ENCODE results near the gene BCAS1.

DNA sequence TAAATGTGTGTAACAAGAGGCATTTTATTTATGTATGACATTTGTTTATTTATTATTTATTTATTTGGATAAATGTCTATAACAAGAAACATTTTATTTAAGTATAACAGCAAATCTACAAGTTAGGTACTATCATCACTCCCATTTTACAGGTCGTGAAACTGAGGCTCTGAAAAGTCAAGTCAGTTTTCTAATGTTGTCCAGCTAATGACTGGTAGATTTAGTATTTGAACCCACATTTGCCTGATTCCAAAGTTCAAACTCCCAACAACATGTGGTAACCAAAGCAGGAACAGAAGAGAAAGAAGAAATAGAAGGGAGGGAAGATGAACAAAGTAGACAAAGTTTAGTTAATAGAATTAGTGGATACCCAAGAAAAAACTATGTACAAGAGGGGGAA is 32.9 kb downstream of the BCAS1 start:
- TF ChIP-seq, protein P1, sequence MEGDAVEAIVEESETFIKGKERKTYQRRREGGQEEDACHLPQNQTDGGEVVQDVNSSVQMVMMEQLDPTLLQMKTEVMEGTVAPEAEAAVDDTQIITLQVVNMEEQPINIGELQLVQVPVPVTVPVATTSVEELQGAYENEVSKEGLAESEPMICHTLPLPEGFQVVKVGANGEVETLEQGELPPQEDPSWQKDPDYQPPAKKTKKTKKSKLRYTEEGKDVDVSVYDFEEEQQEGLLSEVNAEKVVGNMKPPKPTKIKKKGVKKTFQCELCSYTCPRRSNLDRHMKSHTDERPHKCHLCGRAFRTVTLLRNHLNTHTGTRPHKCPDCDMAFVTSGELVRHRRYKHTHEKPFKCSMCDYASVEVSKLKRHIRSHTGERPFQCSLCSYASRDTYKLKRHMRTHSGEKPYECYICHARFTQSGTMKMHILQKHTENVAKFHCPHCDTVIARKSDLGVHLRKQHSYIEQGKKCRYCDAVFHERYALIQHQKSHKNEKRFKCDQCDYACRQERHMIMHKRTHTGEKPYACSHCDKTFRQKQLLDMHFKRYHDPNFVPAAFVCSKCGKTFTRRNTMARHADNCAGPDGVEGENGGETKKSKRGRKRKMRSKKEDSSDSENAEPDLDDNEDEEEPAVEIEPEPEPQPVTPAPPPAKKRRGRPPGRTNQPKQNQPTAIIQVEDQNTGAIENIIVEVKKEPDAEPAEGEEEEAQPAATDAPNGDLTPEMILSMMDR (IDR thresholded peaks at IDR 0.05 in 8 of 11, conservative IDR thresholded peaks at IDR 0.05 in 3 of 11) = no peak
- TF ChIP-seq POLR2AphosphoS5 (IDR thresholded peaks at IDR 0.05) = no peak
